ENCODE measurements around the gene SERTAD3.
A peak's percentile ranks its signal among the peaks of the same experiment; 100 is the strongest.
"Not testable (repeated sequence)": the region's sequence is repeated elsewhere in the genome, so short reads cannot be mapped to it uniquely, and the experiment has no call there.

SERTAD3 gene

DNA sequence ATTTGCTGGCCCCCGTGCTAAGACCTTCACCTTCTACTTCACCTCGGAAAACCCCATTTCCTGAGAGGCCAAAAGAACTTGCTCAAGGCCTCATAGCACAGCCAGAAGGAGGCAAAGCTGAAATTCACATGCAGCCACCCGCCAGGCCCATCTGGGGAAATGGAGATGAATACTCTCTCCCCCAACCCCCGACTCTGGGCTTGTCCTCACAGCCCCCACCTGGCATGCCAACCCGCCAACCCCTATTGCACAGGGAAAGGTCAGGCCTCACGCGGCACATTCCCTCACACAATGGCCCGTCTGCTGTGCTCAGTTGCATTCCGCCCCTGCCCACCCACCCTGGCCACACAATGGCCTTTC, 34.1 kb downstream of the SERTAD3 start:
- H2AFZ ChIP-seq (ENCODE audit: low read depth, low read length) = no peak overlapping the region
- H3K36me3 ChIP-seq (ENCODE audit: insufficient read depth, low read length) = no peaks in the 10 kb centered on the region
- no peaks in the 10 kb centered on the region for H3K4me1 ChIP-seq (ENCODE audit: insufficient read depth, low read length)
- no peaks in the 10 kb centered on the region for H3K27me3 ChIP-seq (ENCODE audit: insufficient read depth, low read length, poor library complexity)
- no peaks in the 10 kb centered on the region for H4K20me1 ChIP-seq (ENCODE audit: insufficient read depth, low read length)
- DNase-seq = no peak
- no peak overlapping the region for H3K27ac ChIP-seq (ENCODE audit: low read length)
- no peaks in the 10 kb centered on the region for H3K9me3 ChIP-seq (ENCODE audit: insufficient read depth, low read length, severe bottlenecking)
- ATAC-seq (ENCODE audit: insufficient read depth, low read depth) = no peak
- no peaks in the 10 kb centered on the region for H3K79me2 ChIP-seq (ENCODE audit: insufficient read depth, low read length)
- no peak overlapping the region for H3K4me3 ChIP-seq (ENCODE audit: low read depth in 1 of 2, low read length in 2 of 2)
- H3K4me2 ChIP-seq (ENCODE audit: insufficient read depth, low read length) = no peak overlapping the region
- TF ChIP-seq CTCF (IDR thresholded peaks at IDR 0.05; ENCODE audit: borderline replicate concordance, extremely low read depth, low read length, poor library complexity, severe bottlenecking) (no peak), EZH2 (IDR thresholded peaks at IDR 0.05; ENCODE audit: borderline replicate concordance, low read depth, low read length, severe bottlenecking) (no peak)
- H3K9ac ChIP-seq (ENCODE audit: low read depth, low read length) = no peak overlapping the region

GRCh38 chr19:40408598-40408925, 35.6 kb downstream of the SERTAD3 start:
- H2AFZ ChIP-seq (ENCODE audit: low read depth, low read length); H3K36me3 ChIP-seq (ENCODE audit: insufficient read depth, low read length); H3K4me3 ChIP-seq (ENCODE audit: low read depth in 1 of 2, low read length in 2 of 2); H3K27ac ChIP-seq (ENCODE audit: low read length); H3K4me2 ChIP-seq (ENCODE audit: insufficient read depth, low read length); H3K9me3 ChIP-seq (ENCODE audit: insufficient read depth, low read length, severe bottlenecking); H3K79me2 ChIP-seq (ENCODE audit: insufficient read depth, low read length); ATAC-seq (ENCODE audit: insufficient read depth, low read depth); H4K20me1 ChIP-seq (ENCODE audit: insufficient read depth, low read length); DNase-seq; H3K27me3 ChIP-seq (ENCODE audit: insufficient read depth, low read length, poor library complexity); H3K9ac ChIP-seq (ENCODE audit: low read depth, low read length): not testable (repeated sequence)
- H3K4me1 ChIP-seq (ENCODE audit: insufficient read depth, low read length) = peaks cover 13% of the 10 kb centered on the region

- H3K4me2 ChIP-seq (ENCODE audit: insufficient read depth, low read length) = no peak overlapping the region
- no peaks in the 10 kb centered on the region for H3K9me3 ChIP-seq (ENCODE audit: insufficient read depth, low read length, severe bottlenecking)
- no peaks in the 10 kb centered on the region for H4K20me1 ChIP-seq (ENCODE audit: insufficient read depth, low read length)
- no peaks in the 10 kb centered on the region for H3K79me2 ChIP-seq (ENCODE audit: insufficient read depth, low read length)
- no peak overlapping the region for H2AFZ ChIP-seq (ENCODE audit: low read depth, low read length)
- ATAC-seq (ENCODE audit: insufficient read depth, low read depth) (no peak), DNase-seq (no peak)
- peaks cover 19% of the 10 kb centered on the region for H3K4me1 ChIP-seq (ENCODE audit: insufficient read depth, low read length)
- no peak overlapping the region for H3K27ac ChIP-seq (ENCODE audit: low read length)
- H3K4me3 ChIP-seq (ENCODE audit: low read depth in 1 of 2, low read length in 2 of 2) = no peak overlapping the region
- no peak overlapping the region for H3K9ac ChIP-seq (ENCODE audit: low read depth, low read length)
- no peak for TF ChIP-seq EZH2 (IDR thresholded peaks at IDR 0.05; ENCODE audit: borderline replicate concordance, low read depth, low read length, severe bottlenecking)
- TF ChIP-seq CTCF (IDR thresholded peaks at IDR 0.05; ENCODE audit: borderline replicate concordance, extremely low read depth, low read length, poor library complexity, severe bottlenecking) = no peak
- H3K36me3 ChIP-seq (ENCODE audit: insufficient read depth, low read length) = no peaks in the 10 kb centered on the region
- no peaks in the 10 kb centered on the region for H3K27me3 ChIP-seq (ENCODE audit: insufficient read depth, low read length, poor library complexity)
These were observed 36.2 kb downstream of the SERTAD3 start for GRCh38 chr19:40407714-40408597.

- Histone ChIP-seq H4K20me1 (ENCODE audit: insufficient read depth, low read length) (no peaks in the 10 kb centered on the region), H3K79me2 (ENCODE audit: insufficient read depth, low read length) (no peaks in the 10 kb centered on the region), H3K9me3 (ENCODE audit: insufficient read depth, low read length, severe bottlenecking) (no peaks in the 10 kb centered on the region), H3K9ac (ENCODE audit: low read depth, low read length) (peak overlapping the region; percentile 55), H3K36me3 (ENCODE audit: insufficient read depth, low read length) (no peaks in the 10 kb centered on the region), H3K4me2 (ENCODE audit: insufficient read depth, low read length) (peak overlapping the region; percentile 86), H3K27me3 (ENCODE audit: insufficient read depth, low read length, poor library complexity) (no peaks in the 10 kb centered on the region), H3K4me1 (ENCODE audit: insufficient read depth, low read length) (peaks cover 20% of the 10 kb centered on the region), H3K27ac (ENCODE audit: low read length) (peak overlapping the region; percentile 22; the same call in 1 of the 2 replicates), H3K4me3 (ENCODE audit: low read depth in 1 of 2, low read length in 2 of 2) (peak overlapping the region; percentile 23 to 58; a peak in 3 of 4 replicates), H2AFZ (ENCODE audit: low read depth, low read length) (peak overlapping the region; percentile 86)
- no peak for TF ChIP-seq CTCF (IDR thresholded peaks at IDR 0.05; ENCODE audit: borderline replicate concordance, extremely low read depth, low read length, poor library complexity, severe bottlenecking)
- TF ChIP-seq EZH2 (IDR thresholded peaks at IDR 0.05; ENCODE audit: borderline replicate concordance, low read depth, low read length, severe bottlenecking) = no peak
- peak; percentile 81 for DNase-seq
- ATAC-seq (ENCODE audit: insufficient read depth, low read depth) = peak; percentile 73
These were observed 40.7 kb downstream of the SERTAD3 start for GRCh38 chr19:40403262-40403984.
